ENCODE data around the gene KIAA0825. TPM values are rescaled to one million over a fixed set of nuclear protein-coding genes. Genes with fewer than 3 reads are reported as not detected.

The KIAA0825 gene
- total and polyA plus RNA-seq, 12 donors = 0.34 to 11.5 (median 3.1) TPM

DNA sequence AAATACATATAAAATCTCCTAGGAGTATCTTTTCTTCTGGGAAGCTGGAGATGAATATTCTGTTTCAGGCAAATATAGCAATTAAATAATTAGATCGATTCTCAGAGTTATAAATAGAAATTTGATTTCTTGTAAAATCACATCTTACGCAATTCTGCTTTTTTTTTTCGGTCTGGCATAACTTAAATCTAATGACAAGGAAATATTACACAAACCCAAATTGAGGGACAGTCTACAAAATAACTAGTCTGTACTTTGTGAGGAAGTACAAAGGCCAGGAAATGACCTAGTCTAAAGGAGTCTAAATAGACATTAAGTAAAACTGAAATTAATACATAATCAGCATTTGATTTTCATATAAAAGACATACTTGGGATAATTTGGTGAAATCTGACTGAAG lies 133.3 kb downstream of the KIAA0825 start:
- WGBS, 4 donors = 55 to 62% (median 59%) methylated on average over 3 of the region's 3 CpGs
- Histone ChIP-seq H3K4me3 (no peak overlapping the region), H3K36me3 (replicated peaks in 1 of 2) (no peaks in the 10 kb centered on the region), H3K9me3 (replicated peaks in 1 of 3) (peaks cover 0 to 2% (median 0%) of the 10 kb centered on the region in 3 donors), H3K27ac (no peak overlapping the region), H3K4me1 (replicated peaks in 1 of 2) (no peaks in the 10 kb centered on the region), H3K27me3 (no peaks in the 10 kb centered on the region)
- intact Hi-C loops (cut with DNase I) = no loop called here
- no peak for TF ChIP-seq POLR2A (IDR thresholded peaks at IDR 0.05)
- TF ChIP-seq, protein P1, sequence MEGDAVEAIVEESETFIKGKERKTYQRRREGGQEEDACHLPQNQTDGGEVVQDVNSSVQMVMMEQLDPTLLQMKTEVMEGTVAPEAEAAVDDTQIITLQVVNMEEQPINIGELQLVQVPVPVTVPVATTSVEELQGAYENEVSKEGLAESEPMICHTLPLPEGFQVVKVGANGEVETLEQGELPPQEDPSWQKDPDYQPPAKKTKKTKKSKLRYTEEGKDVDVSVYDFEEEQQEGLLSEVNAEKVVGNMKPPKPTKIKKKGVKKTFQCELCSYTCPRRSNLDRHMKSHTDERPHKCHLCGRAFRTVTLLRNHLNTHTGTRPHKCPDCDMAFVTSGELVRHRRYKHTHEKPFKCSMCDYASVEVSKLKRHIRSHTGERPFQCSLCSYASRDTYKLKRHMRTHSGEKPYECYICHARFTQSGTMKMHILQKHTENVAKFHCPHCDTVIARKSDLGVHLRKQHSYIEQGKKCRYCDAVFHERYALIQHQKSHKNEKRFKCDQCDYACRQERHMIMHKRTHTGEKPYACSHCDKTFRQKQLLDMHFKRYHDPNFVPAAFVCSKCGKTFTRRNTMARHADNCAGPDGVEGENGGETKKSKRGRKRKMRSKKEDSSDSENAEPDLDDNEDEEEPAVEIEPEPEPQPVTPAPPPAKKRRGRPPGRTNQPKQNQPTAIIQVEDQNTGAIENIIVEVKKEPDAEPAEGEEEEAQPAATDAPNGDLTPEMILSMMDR (IDR thresholded peaks at IDR 0.05) = no peak
- no peak for DNase-seq

DNA sequence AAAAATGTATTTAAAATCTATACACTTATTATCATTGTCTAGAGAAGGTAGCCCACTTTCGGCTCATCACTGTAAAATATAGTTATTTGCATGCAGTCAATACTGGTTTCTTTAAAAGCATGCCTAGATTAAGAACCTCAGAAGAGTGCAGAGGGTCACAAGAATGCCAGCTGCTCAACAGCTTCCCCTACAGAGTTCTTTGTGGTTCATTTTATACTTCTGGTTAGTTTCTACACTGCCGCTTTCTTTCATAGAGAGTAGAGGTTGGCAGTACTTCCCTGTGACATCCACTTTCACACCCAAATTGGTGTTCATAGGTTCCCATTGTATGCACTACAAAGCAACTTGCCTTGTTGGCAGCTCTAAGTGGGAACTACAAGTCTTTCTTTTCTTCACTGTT lies 137.3 kb downstream of the KIAA0825 start:
- Histone ChIP-seq H3K4me1 (replicated peaks in 1 of 2) (no peaks in the 10 kb centered on the region), H3K27me3 (no peaks in the 10 kb centered on the region), H3K9me3 (replicated peaks in 1 of 3) (peaks cover 0 to 7% (median 0%) of the 10 kb centered on the region in 3 donors), H3K27ac (no peak overlapping the region), H3K36me3 (replicated peaks in 1 of 2) (no peaks in the 10 kb centered on the region), H3K4me3 (no peak overlapping the region)
- TF ChIP-seq, protein P1 (IDR thresholded peaks at IDR 0.05) = no peak
- TF ChIP-seq POLR2A (IDR thresholded peaks at IDR 0.05) = no peak
- DNase-seq = no peak
- intact Hi-C loops (cut with DNase I) = no loop called here
- 90 to 99% (median 92%) methylated on average over 2 of the region's 2 CpGs for WGBS, 4 donors

DNA sequence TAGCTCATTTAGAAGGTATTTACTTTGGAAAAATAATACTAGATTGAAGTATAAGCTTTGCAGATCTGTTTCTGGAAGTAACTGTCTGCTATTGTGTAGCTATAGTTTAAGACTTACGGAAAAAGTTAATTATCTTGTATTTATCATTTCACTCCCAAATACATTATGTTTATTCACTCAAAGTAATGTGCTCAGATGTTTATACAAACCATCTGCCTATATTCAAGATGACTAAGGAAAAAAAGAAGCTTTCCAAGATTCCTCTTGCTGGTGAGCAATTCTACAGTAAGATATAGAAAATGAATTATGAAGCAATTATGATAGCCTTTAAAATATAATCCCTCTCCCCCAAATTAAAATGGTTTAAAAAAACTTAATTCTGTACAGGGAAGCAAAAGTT lies 137.9 kb downstream of the KIAA0825 start:
- intact Hi-C loops (cut with DNase I) = no loop called here
- H3K27me3 ChIP-seq = no peaks in the 10 kb centered on the region
- peaks cover 0 to 7% (median 0%) of the 10 kb centered on the region in 3 donors for H3K9me3 ChIP-seq (replicated peaks in 1 of 3)
- no peak overlapping the region for H3K27ac ChIP-seq
- H3K4me3 ChIP-seq = no peak overlapping the region
- TF ChIP-seq POLR2A (IDR thresholded peaks at IDR 0.05) = no peak
- TF ChIP-seq, protein P1 (IDR thresholded peaks at IDR 0.05) = no peak
- H3K4me1 ChIP-seq (replicated peaks in 1 of 2) = no peaks in the 10 kb centered on the region
- H3K36me3 ChIP-seq (replicated peaks in 1 of 2) = no peaks in the 10 kb centered on the region
- 93 to 100% (median 96%) methylated on average over 1 of the region's 1 CpG for WGBS, 4 donors
- no peak for DNase-seq

DNA sequence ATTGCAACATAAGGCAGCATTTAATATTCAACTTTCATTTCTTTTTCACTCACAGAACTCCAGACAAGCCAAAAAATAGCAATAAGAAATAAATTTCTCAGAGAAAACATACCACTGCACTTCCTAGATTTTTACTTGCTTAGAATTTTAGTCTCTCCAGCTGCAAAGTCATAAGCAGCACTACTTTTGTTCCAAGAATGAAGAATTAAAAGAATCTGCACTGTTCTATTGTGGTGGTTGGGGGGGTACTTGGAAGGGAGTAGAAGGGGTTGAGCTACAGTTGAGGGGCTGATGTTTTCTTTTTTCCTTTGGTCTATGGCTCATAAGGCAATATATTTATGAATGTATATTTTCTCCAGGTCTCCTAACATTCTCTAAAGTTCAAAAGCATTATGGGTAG lies 144.5 kb downstream of the KIAA0825 start:
- no peak for DNase-seq
- H3K36me3 ChIP-seq (replicated peaks in 1 of 2) = no peaks in the 10 kb centered on the region
- no peaks in the 10 kb centered on the region for H3K4me1 ChIP-seq (replicated peaks in 1 of 2)
- H3K27ac ChIP-seq = no peak overlapping the region
- H3K27me3 ChIP-seq = no peaks in the 10 kb centered on the region
- intact Hi-C loops (cut with DNase I) = no loop called here
- no peak overlapping the region for H3K4me3 ChIP-seq
- TF ChIP-seq, protein P1 (IDR thresholded peaks at IDR 0.05) = no peak
- no peak for TF ChIP-seq POLR2A (IDR thresholded peaks at IDR 0.05)
- no peaks in the 10 kb centered on the region for H3K9me3 ChIP-seq (replicated peaks in 1 of 3)

All from adrenal gland (tissue), 12 donors.